ENCODE data around the gene TCIRG1.

The TCIRG1 gene

GRCh38 chr11:68096962-68097361, 58.1 kb downstream of the TCIRG1 start:
- DNase-seq = no peak

- DNase-seq = no peak
These were observed 60.2 kb downstream of the TCIRG1 start for GRCh38 chr11:68099057-68099456.

GRCh38 chr11:68099474-68100405, 60.9 kb downstream of the TCIRG1 start:
- DNase-seq = peak; percentile 92

Measured in NCI-H2029 treated with DMSO at 0.1 percent for 48 hours (cell line).